ENCODE results near the gene GTF2A1L.
A peak's percentile ranks its signal among the peaks of the same experiment; 100 is the strongest.

The GTF2A1L gene

GRCh38 chr2:48635786-48636185 is 18.1 kb downstream of the GTF2A1L start:
- no peaks in the 10 kb centered on the region for H3K9me3 ChIP-seq (ENCODE audit: control insufficient read depth, low read length)
- no peak overlapping the region for H3K4me3 ChIP-seq (ENCODE audit: insufficient read depth, low read depth, low read length)
- H3K27me3 ChIP-seq (ENCODE audit: control insufficient read depth, insufficient read depth, low read length, poor library complexity, severe bottlenecking): no peaks in the 10 kb centered on the region
- no peaks in the 10 kb centered on the region for H3K36me3 ChIP-seq (ENCODE audit: control insufficient read depth, insufficient read depth, low read length)
- 91 to 96% methylated on average over 2 of the region's 2 CpGs for WGBS, 2 experiments
- H3K4me1 ChIP-seq (ENCODE audit: control insufficient read depth, insufficient read depth, low read length): no peaks in the 10 kb centered on the region
- no peak overlapping the region for H3K27ac ChIP-seq (ENCODE audit: insufficient read depth, low read depth, low read length, poor library complexity, severe bottlenecking)

GRCh38 chr2:48638261-48638660 is 20.6 kb downstream of the GTF2A1L start:
- Histone ChIP-seq H3K27ac (ENCODE audit: insufficient read depth, low read depth, low read length, poor library complexity, severe bottlenecking) (no peak overlapping the region), H3K36me3 (ENCODE audit: control insufficient read depth, insufficient read depth, low read length) (no peaks in the 10 kb centered on the region), H3K4me3 (ENCODE audit: insufficient read depth, low read depth, low read length) (no peak overlapping the region), H3K9me3 (ENCODE audit: control insufficient read depth, low read length) (no peaks in the 10 kb centered on the region), H3K27me3 (ENCODE audit: control insufficient read depth, insufficient read depth, low read length, poor library complexity, severe bottlenecking) (no peaks in the 10 kb centered on the region), H3K4me1 (ENCODE audit: control insufficient read depth, insufficient read depth, low read length) (no peaks in the 10 kb centered on the region)
- WGBS, 2 experiments: 78 to 89% methylated on average over 1 of the region's 1 CpG

- Histone ChIP-seq H3K4me3 (ENCODE audit: insufficient read depth, low read depth, low read length) (no peak overlapping the region), H3K9me3 (ENCODE audit: control insufficient read depth, low read length) (no peaks in the 10 kb centered on the region), H3K27ac (ENCODE audit: insufficient read depth, low read depth, low read length, poor library complexity, severe bottlenecking) (no peak overlapping the region), H3K36me3 (ENCODE audit: control insufficient read depth, insufficient read depth, low read length) (no peaks in the 10 kb centered on the region), H3K27me3 (ENCODE audit: control insufficient read depth, insufficient read depth, low read length, poor library complexity, severe bottlenecking) (no peaks in the 10 kb centered on the region), H3K4me1 (ENCODE audit: control insufficient read depth, insufficient read depth, low read length) (no peaks in the 10 kb centered on the region)
- WGBS, 2 experiments: 61 to 79% methylated on average over 4 of the region's 4 CpGs
These were observed 33.6 kb downstream of the GTF2A1L start for GRCh38 chr2:48651158-48651790.

GRCh38 chr2:48668992-48669391 is 51.3 kb downstream of the GTF2A1L start:
- WGBS, 2 experiments: 100% methylated on average over 1 of the region's 1 CpG
- H3K4me1 ChIP-seq (ENCODE audit: control insufficient read depth, insufficient read depth, low read length): no peaks in the 10 kb centered on the region
- H3K27ac ChIP-seq (ENCODE audit: insufficient read depth, low read depth, low read length, poor library complexity, severe bottlenecking): no peak overlapping the region
- no peak overlapping the region for H3K4me3 ChIP-seq (ENCODE audit: insufficient read depth, low read depth, low read length)
- H3K9me3 ChIP-seq (ENCODE audit: control insufficient read depth, low read length): peaks cover 2% of the 10 kb centered on the region
- no peaks in the 10 kb centered on the region for H3K27me3 ChIP-seq (ENCODE audit: control insufficient read depth, insufficient read depth, low read length, poor library complexity, severe bottlenecking)
- no peaks in the 10 kb centered on the region for H3K36me3 ChIP-seq (ENCODE audit: control insufficient read depth, insufficient read depth, low read length)

GRCh38 chr2:48673581-48673980 is 55.9 kb downstream of the GTF2A1L start:
- Histone ChIP-seq H3K36me3 (ENCODE audit: control insufficient read depth, insufficient read depth, low read length) (no peaks in the 10 kb centered on the region), H3K9me3 (ENCODE audit: control insufficient read depth, low read length) (peaks cover 2% of the 10 kb centered on the region), H3K27me3 (ENCODE audit: control insufficient read depth, insufficient read depth, low read length, poor library complexity, severe bottlenecking) (no peaks in the 10 kb centered on the region), H3K4me1 (ENCODE audit: control insufficient read depth, insufficient read depth, low read length) (no peaks in the 10 kb centered on the region), H3K27ac (ENCODE audit: insufficient read depth, low read depth, low read length, poor library complexity, severe bottlenecking) (no peak overlapping the region), H3K4me3 (ENCODE audit: insufficient read depth, low read depth, low read length) (no peak overlapping the region)
- 95 to 97% methylated on average over 4 of the region's 4 CpGs for WGBS, 2 experiments

GRCh38 chr2:48674933-48675332 is 57.3 kb downstream of the GTF2A1L start:
- Histone ChIP-seq H3K36me3 (ENCODE audit: control insufficient read depth, insufficient read depth, low read length) (no peaks in the 10 kb centered on the region), H3K4me3 (ENCODE audit: insufficient read depth, low read depth, low read length) (no peak overlapping the region), H3K9me3 (ENCODE audit: control insufficient read depth, low read length) (peaks cover 2% of the 10 kb centered on the region), H3K27ac (ENCODE audit: insufficient read depth, low read depth, low read length, poor library complexity, severe bottlenecking) (no peak overlapping the region), H3K27me3 (ENCODE audit: control insufficient read depth, insufficient read depth, low read length, poor library complexity, severe bottlenecking) (no peaks in the 10 kb centered on the region), H3K4me1 (ENCODE audit: control insufficient read depth, insufficient read depth, low read length) (no peaks in the 10 kb centered on the region)
- WGBS, 2 experiments: 78 to 88% methylated on average over 2 of the region's 2 CpGs

- Histone ChIP-seq H3K9me3 (ENCODE audit: control insufficient read depth, low read length) (peaks cover 2% of the 10 kb centered on the region), H3K27ac (ENCODE audit: insufficient read depth, low read depth, low read length, poor library complexity, severe bottlenecking) (no peak overlapping the region), H3K4me3 (ENCODE audit: insufficient read depth, low read depth, low read length) (no peak overlapping the region), H3K4me1 (ENCODE audit: control insufficient read depth, insufficient read depth, low read length) (no peaks in the 10 kb centered on the region), H3K36me3 (ENCODE audit: control insufficient read depth, insufficient read depth, low read length) (no peaks in the 10 kb centered on the region), H3K27me3 (ENCODE audit: control insufficient read depth, insufficient read depth, low read length, poor library complexity, severe bottlenecking) (no peaks in the 10 kb centered on the region)
- 65 to 66% methylated on average over 2 of the region's 2 CpGs for WGBS, 2 experiments
These were observed 59.8 kb downstream of the GTF2A1L start for GRCh38 chr2:48677450-48677849.

GRCh38 chr2:48685126-48685525 is 67.5 kb downstream of the GTF2A1L start:
- H3K9me3 ChIP-seq (ENCODE audit: control insufficient read depth, low read length): no peaks in the 10 kb centered on the region
- 95 to 100% methylated on average over 1 of the region's 1 CpG for WGBS, 2 experiments
- H3K27me3 ChIP-seq (ENCODE audit: control insufficient read depth, insufficient read depth, low read length, poor library complexity, severe bottlenecking): no peaks in the 10 kb centered on the region
- no peaks in the 10 kb centered on the region for H3K4me1 ChIP-seq (ENCODE audit: control insufficient read depth, insufficient read depth, low read length)
- H3K36me3 ChIP-seq (ENCODE audit: control insufficient read depth, insufficient read depth, low read length): no peaks in the 10 kb centered on the region
- H3K4me3 ChIP-seq (ENCODE audit: insufficient read depth, low read depth, low read length): no peak overlapping the region
- H3K27ac ChIP-seq (ENCODE audit: insufficient read depth, low read depth, low read length, poor library complexity, severe bottlenecking): no peak overlapping the region

- Histone ChIP-seq H3K9me3 (ENCODE audit: control insufficient read depth, low read length) (no peaks in the 10 kb centered on the region), H3K27me3 (ENCODE audit: control insufficient read depth, insufficient read depth, low read length, poor library complexity, severe bottlenecking) (no peaks in the 10 kb centered on the region), H3K27ac (ENCODE audit: insufficient read depth, low read depth, low read length, poor library complexity, severe bottlenecking) (peak overlapping the region; percentile 11), H3K4me1 (ENCODE audit: control insufficient read depth, insufficient read depth, low read length) (peaks cover 22% of the 10 kb centered on the region), H3K36me3 (ENCODE audit: control insufficient read depth, insufficient read depth, low read length) (no peaks in the 10 kb centered on the region), H3K4me3 (ENCODE audit: insufficient read depth, low read depth, low read length) (no peak overlapping the region)
- WGBS, 2 experiments: 23 to 48% methylated on average over 2 to 3 of the region's 3 CpGs
These were observed 74.5 kb downstream of the GTF2A1L start for GRCh38 chr2:48691935-48692691.

GRCh38 chr2:48693066-48693465 is 75.4 kb downstream of the GTF2A1L start:
- Histone ChIP-seq H3K9me3 (ENCODE audit: control insufficient read depth, low read length) (no peaks in the 10 kb centered on the region), H3K4me1 (ENCODE audit: control insufficient read depth, insufficient read depth, low read length) (peaks cover 24% of the 10 kb centered on the region), H3K27me3 (ENCODE audit: control insufficient read depth, insufficient read depth, low read length, poor library complexity, severe bottlenecking) (no peaks in the 10 kb centered on the region), H3K27ac (ENCODE audit: insufficient read depth, low read depth, low read length, poor library complexity, severe bottlenecking) (no peak overlapping the region), H3K4me3 (ENCODE audit: insufficient read depth, low read depth, low read length) (no peak overlapping the region), H3K36me3 (ENCODE audit: control insufficient read depth, insufficient read depth, low read length) (no peaks in the 10 kb centered on the region)
- 96 to 100% methylated on average over 4 of the region's 4 CpGs for WGBS, 2 experiments
